ENCODE measurements around the gene KLF2. TPM values are rescaled to one million over a fixed set of nuclear protein-coding genes. Genes with fewer than 3 reads are reported as not detected.

Gene KLF2
- total and polyA plus RNA-seq, 2 of the 13 experiments (the other 11 are each of a cell fraction or from before 2014, with no cell fraction given) = not detected

- no peak for TF ChIP-seq NFYB (CRISPR knock-in tag; IDR thresholded peaks at IDR 0.05)
- TF ChIP-seq KDM6A (CRISPR knock-in tag; IDR thresholded peaks at IDR 0.05; ENCODE audit: low read depth) = no peak
These were observed 2.5 kb downstream of the KLF2 start (continued) for GRCh38 chr19:16327169-16327475.

- H3K27ac ChIP-seq (ENCODE audit: extremely low read length, insufficient read depth, low read length) = no peak overlapping the region
- intact Hi-C loops (cut with micrococcal nuclease; ENCODE audit: unreplicated experiment) (loop anchor here (10.0 kb wide), 1 partner anchor 83 kb away; no protein-coding TSS in a partner anchor), in situ Hi-C loops (cut with HindIII; ENCODE audit: extremely low pct_ligation_motif_present, low pct_unique_long_range_greater_than_20kb) (no loop called here)
- peaks cover 18% of the 10 kb centered on the region for H3K4me1 ChIP-seq (ENCODE audit: insufficient read depth, low read length)
- no peaks in the 10 kb centered on the region for H3K79me2 ChIP-seq (ENCODE audit: insufficient read depth, low read length)
- WGBS (ENCODE audit: low lambda C conversion rate) = 65% methylated on average over 6 of the region's 6 CpGs
- DNase-seq (ENCODE audit: low spot score) (no peak), FAIRE-seq (no peak), ATAC-seq (no peak)
- POLR2A ChIA-PET = no interaction called here
- no peak overlapping the region for H3K9ac ChIP-seq (ENCODE audit: insufficient read depth, low read depth, low read length)
- H4K20me1 ChIP-seq (ENCODE audit: insufficient read depth, low read length) = no peaks in the 10 kb centered on the region
- CTCF ChIA-PET (ENCODE audit: low intra/inter-chr PET ratio, low total read pairs) = no interaction called here
- peaks cover 4 to 18% of the 10 kb centered on the region in 2 experiments; a peak in 4 of 5 replicates for H3K27me3 ChIP-seq (ENCODE audit: control insufficient read depth in 1 of 2, insufficient read depth in 2 of 2, low read length in 2 of 2)
- H3K36me3 ChIP-seq (replicated peaks in 1 of 2; ENCODE audit: control insufficient read depth in 1 of 2, insufficient read depth in 2 of 2, low read length in 2 of 2) = no peaks in the 10 kb centered on the region
- H2AFZ ChIP-seq (ENCODE audit: low read length) = no peak overlapping the region
- H3K4me3 ChIP-seq (replicated peaks in 1 of 3; ENCODE audit: insufficient read depth in 1 of 3, low read depth in 2 of 3, low read length in 3 of 3) = no peak overlapping the region
- H3K9me3 ChIP-seq (ENCODE audit: low read length) = no peaks in the 10 kb centered on the region
- no peak overlapping the region for H3K4me2 ChIP-seq (ENCODE audit: low read depth, low read length)
- BruUV-seq (replicated peaks) = no TSS peak
- TF ChIP-seq ARID2 (CRISPR knock-in tag; IDR thresholded peaks at IDR 0.05; ENCODE audit: borderline replicate concordance) = no peak
- no peak for TF ChIP-seq ZBTB33 (CRISPR knock-in tag; IDR thresholded peaks at IDR 0.05)
- TF ChIP-seq ATF1 (CRISPR knock-in tag; IDR thresholded peaks at IDR 0.05) = no peak
- TF ChIP-seq ZNF335 (CRISPR knock-in tag; IDR thresholded peaks at IDR 0.05) = no peak
- no peak for TF ChIP-seq RXRB (CRISPR knock-in tag; IDR thresholded peaks at IDR 0.05; ENCODE audit: borderline replicate concordance)
- no peak for TF ChIP-seq RELA (CRISPR knock-in tag; IDR thresholded peaks at IDR 0.05)
- no peak for TF ChIP-seq PHB2 (IDR thresholded peaks at IDR 0.05; ENCODE audit: partially characterized antibody)
- no peak for TF ChIP-seq HBP1 (CRISPR knock-in tag; IDR thresholded peaks at IDR 0.05; ENCODE audit: low read depth)
- TF ChIP-seq TFAP4 (IDR thresholded peaks at IDR 0.05; ENCODE audit: borderline replicate concordance, low read depth) = no peak
- no peak for TF ChIP-seq HOXA7 (CRISPR knock-in tag; IDR thresholded peaks at IDR 0.05)
- TF ChIP-seq NFATC3 (CRISPR knock-in tag; IDR thresholded peaks at IDR 0.05) = no peak
- no peak for TF ChIP-seq GFI1 (CRISPR knock-in tag; IDR thresholded peaks at IDR 0.05; ENCODE audit: borderline replicate concordance)
- no peak for TF ChIP-seq PLRG1 (conservative IDR thresholded peaks at IDR 0.05)
- no peak for TF ChIP-seq ATF6 (CRISPR knock-in tag; conservative IDR thresholded peaks at IDR 0.05)
- TF ChIP-seq ZNF484 (CRISPR knock-in tag; IDR thresholded peaks at IDR 0.05; ENCODE audit: borderline replicate concordance, low read depth) = no peak
- no peak for TF ChIP-seq KLF6 (CRISPR knock-in tag; IDR thresholded peaks at IDR 0.05)
- no peak for TF ChIP-seq SMC3 (IDR thresholded peaks at IDR 0.05; ENCODE audit: low read length)
- TF ChIP-seq REPIN1 (CRISPR knock-in tag; IDR thresholded peaks at IDR 0.05; ENCODE audit: borderline replicate concordance, low read depth) = no peak
These were observed 2.9 kb downstream of the KLF2 start for GRCh38 chr19:16327501-16327900.

Data from HepG2 (cell line).